ENCODE measurements around the gene KLHL29. TPM values are rescaled to one million over a fixed set of nuclear protein-coding genes. Genes with fewer than 3 reads are reported as not detected.

Gene KLHL29
- total RNA-seq, 4 donors from 2014 or later, result 4.8 to 17.0 (median 10.5) TPM

- no peak for DNase-seq
- no peak overlapping the region for H3K27ac ChIP-seq
- TF ChIP-seq CTCF (IDR thresholded peaks at IDR 0.05) (no peak), POLR2A (IDR thresholded peaks at IDR 0.05) (no peak)
- intact Hi-C loops (cut with DNase I; ENCODE audit: low total_unique reads), result no loop called here
- H3K4me3 ChIP-seq, result no peak overlapping the region
- H3K36me3 ChIP-seq, result no peaks in the 10 kb centered on the region
- no peaks in the 10 kb centered on the region for H3K4me1 ChIP-seq
- H3K27me3 ChIP-seq, result no peaks in the 10 kb centered on the region
- no peaks in the 10 kb centered on the region for H3K9me3 ChIP-seq
Observed at GRCh38 chr2:23549821-23550530, 165.0 kb downstream of the KLHL29 start.

GRCh38 chr2:23550553-23550952 lies 165.6 kb downstream of the KLHL29 start:
- Histone ChIP-seq H3K9me3 (no peaks in the 10 kb centered on the region), H3K27me3 (no peaks in the 10 kb centered on the region), H3K27ac (no peak overlapping the region), H3K4me1 (no peaks in the 10 kb centered on the region), H3K36me3 (no peaks in the 10 kb centered on the region), H3K4me3 (no peak overlapping the region)
- DNase-seq, result no peak
- TF ChIP-seq CTCF (IDR thresholded peaks at IDR 0.05) (no peak), POLR2A (IDR thresholded peaks at IDR 0.05) (no peak)
- intact Hi-C loops (cut with DNase I; ENCODE audit: low total_unique reads), result no loop called here

DNA sequence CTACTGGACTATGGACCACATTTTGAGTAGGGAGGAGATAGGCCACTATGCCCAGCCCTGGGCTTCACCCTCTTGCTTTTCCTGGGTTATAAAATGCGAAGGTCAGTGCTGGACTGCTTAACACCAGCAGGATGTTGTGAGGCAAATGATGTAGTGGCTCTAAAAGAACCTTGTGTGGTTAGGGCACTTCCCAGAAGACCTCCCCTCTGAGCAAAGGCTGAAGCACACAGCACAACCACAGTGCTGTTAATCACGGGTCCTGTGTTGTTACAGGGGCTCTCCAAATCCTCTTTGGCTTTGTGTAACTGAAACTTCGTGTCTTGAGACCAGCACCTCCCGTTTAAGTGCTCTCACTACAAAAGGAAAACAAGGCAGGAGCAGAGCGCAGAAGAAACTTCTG lies 166.9 kb downstream of the KLHL29 start:
- Histone ChIP-seq H3K27me3 (no peaks in the 10 kb centered on the region), H3K27ac (no peak overlapping the region), H3K36me3 (no peaks in the 10 kb centered on the region), H3K4me1 (no peaks in the 10 kb centered on the region), H3K4me3 (no peak overlapping the region), H3K9me3 (no peaks in the 10 kb centered on the region)
- no peak for TF ChIP-seq POLR2A (IDR thresholded peaks at IDR 0.05)
- TF ChIP-seq CTCF (IDR thresholded peaks at IDR 0.05), result no peak
- no peak for DNase-seq
- intact Hi-C loops (cut with DNase I; ENCODE audit: low total_unique reads), result no loop called here

DNA sequence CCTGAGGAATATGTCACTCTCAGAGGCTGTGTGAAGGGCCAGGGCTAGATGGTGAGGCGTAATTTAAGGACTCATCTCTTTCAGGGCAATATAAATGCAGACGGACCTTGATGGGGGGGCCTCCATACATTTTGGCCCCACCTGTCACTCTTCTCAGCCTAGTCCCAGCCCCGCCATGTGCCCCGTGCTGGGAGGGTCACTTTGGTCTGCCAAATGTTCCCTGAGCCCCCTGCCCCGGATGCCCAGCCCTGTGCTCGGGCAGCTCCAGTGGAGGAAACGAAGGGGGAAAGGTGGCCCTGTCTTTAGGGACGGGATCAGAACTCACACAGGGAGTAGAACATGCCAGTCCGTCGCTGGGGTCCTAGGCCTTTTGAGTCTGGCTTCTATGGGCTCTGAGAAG lies 168.6 kb downstream of the KLHL29 start:
- intact Hi-C loops (cut with DNase I; ENCODE audit: low total_unique reads), result no loop called here
- Histone ChIP-seq H3K4me1 (no peaks in the 10 kb centered on the region), H3K4me3 (no peak overlapping the region), H3K27ac (peak overlapping the region; percentile 73 to 75), H3K9me3 (no peaks in the 10 kb centered on the region), H3K27me3 (no peaks in the 10 kb centered on the region), H3K36me3 (no peaks in the 10 kb centered on the region)
- DNase-seq, result no peak
- TF ChIP-seq CTCF (IDR thresholded peaks at IDR 0.05), result no peak
- TF ChIP-seq POLR2A (IDR thresholded peaks at IDR 0.05), result no peak

- DNase-seq, result peak; percentile 64 to 74
- Histone ChIP-seq H3K27ac (peak overlapping the region; percentile 73 to 75), H3K36me3 (no peaks in the 10 kb centered on the region), H3K4me3 (no peak overlapping the region), H3K27me3 (no peaks in the 10 kb centered on the region), H3K9me3 (no peaks in the 10 kb centered on the region), H3K4me1 (no peaks in the 10 kb centered on the region)
- intact Hi-C loops (cut with DNase I; ENCODE audit: low total_unique reads), result no loop called here
- TF ChIP-seq CTCF (IDR thresholded peaks at IDR 0.05) (no peak), POLR2A (IDR thresholded peaks at IDR 0.05) (no peak)
Observed at GRCh38 chr2:23554054-23554697, 169.2 kb downstream of the KLHL29 start.
